H1 (cell line): ENCODE data around the gene STK32C. TPM values are rescaled to one million over a fixed set of nuclear protein-coding genes. Genes with fewer than 3 reads are reported as not detected.

Experiments used
- CTCF ChIA-PET: fragments of 300-600 bp; sonication (Branson Sonifier 250); formaldehyde crosslinking; loops from one replicate; lab custom pipeline; 2021; ENCODE audit not compliant: partially characterized antibody; lab: Charles Lee
- POLR2A ChIA-PET: fragments of 300-600 bp; sonication (Branson Sonifier 250); formaldehyde crosslinking; loops from one replicate; lab custom pipeline; 2021; ENCODE audit warnings: inconsistent platforms; ENCODE audit not compliant: partially characterized antibody; lab: Charles Lee
- DNase-seq, 2 experiments: peaks; one replicate each; pipeline versions ENCODE4 v3.0.0 to v3.0.0-alpha.2; 2010 to 2022; ENCODE audit warnings: low spot score in 2 of 2, low read depth in 1 of 2, mixed read lengths in 1 of 2
- FAIRE-seq: peaks from 2 replicates; lab custom pipeline; 2011; peaks lifted over from hg19 to GRCh38; lab: Jason Lieb, UNC
- H2AFZ ChIP-seq: 2 replicates; pipeline ENCODE4 v1.8.1; 2012; ENCODE audit warnings: low read length, inconsistent platforms
- H2AK5ac ChIP-seq: 2 replicates; pipeline ENCODE4 v1.6.1; 2013; ENCODE audit warnings: low read depth, low read length
- H2BK120ac ChIP-seq: replicated peaks from 2 replicates; pipeline ENCODE3; 2013; ENCODE audit warnings: low read depth, low read length, inconsistent platforms
- H2BK12ac ChIP-seq: 2 replicates; pipeline ENCODE4 v1.6.1; 2013; ENCODE audit warnings: low read depth, low read length
- H2BK15ac ChIP-seq: 2 replicates; pipeline ENCODE4 v1.6.1; 2013; ENCODE audit warnings: low read length
- H2BK20ac ChIP-seq: 2 replicates; pipeline ENCODE4 v1.6.1; 2013; ENCODE audit warnings: low read length
- H2BK5ac ChIP-seq: 2 replicates; pipeline ENCODE4 v1.6.1; 2013; ENCODE audit warnings: low read depth, low read length
- H3K14ac ChIP-seq: 2 replicates; pipeline ENCODE4 v1.6.1; 2013; ENCODE audit warnings: inconsistent platforms; ENCODE audit not compliant: insufficient read length
- H3K18ac ChIP-seq: 2 replicates; pipeline ENCODE4 v1.6.1; 2013; ENCODE audit warnings: low read length; ENCODE audit errors: extremely low read depth
- H3K23ac ChIP-seq: 2 replicates; pipeline ENCODE4 v1.6.1; 2013; ENCODE audit warnings: inconsistent platforms; ENCODE audit not compliant: insufficient read length
- H3K23me2 ChIP-seq: 2 replicates; pipeline ENCODE4 v1.6.1; 2013; ENCODE audit warnings: low read depth, low read length
- H3K27ac ChIP-seq: 2 replicates; pipeline ENCODE4 v1.6.1; 2011; ENCODE audit warnings: low read depth, low read length, inconsistent platforms
- H3K27me3 ChIP-seq, 4 experiments: replicated peaks in 1 of 4; 1 replicate in 1 of 4; 2 replicates in 3 of 4; pipeline versions ENCODE4 v1.6.1 to v1.8.1; 2011 to 2013; ENCODE audit warnings: low read length in 3 of 4, mild to moderate bottlenecking in 3 of 4, inconsistent platforms in 2 of 4, mixed read lengths in 2 of 4, moderate library complexity in 1 of 4; ENCODE audit not compliant: control insufficient read depth in 3 of 4, insufficient read depth in 3 of 4; ENCODE audit errors: extremely low read depth in 1 of 4
- H3K36me3 ChIP-seq, 4 experiments: 2 replicates each; pipeline versions ENCODE4 v1.6.1 to v1.8.1; 2011 to 2013; ENCODE audit warnings: mild to moderate bottlenecking in 4 of 4, low read length in 3 of 4, moderate library complexity in 2 of 4, control low read depth in 1 of 4, inconsistent platforms in 1 of 4; ENCODE audit not compliant: insufficient read depth in 4 of 4, control insufficient read depth in 2 of 4
- H3K4ac ChIP-seq: replicated peaks from 2 replicates; pipeline ENCODE3; 2013; ENCODE audit warnings: low read length, low read depth, mixed read lengths, inconsistent platforms; ENCODE audit not compliant: insufficient read length
- H3K4me1 ChIP-seq, 4 experiments: replicated peaks in 1 of 4; 1 replicate in 1 of 4; 2 replicates in 3 of 4; pipeline versions ENCODE4 v1.6.1 to v1.8.1; 2011 to 2013; ENCODE audit warnings: low read length in 3 of 4, inconsistent platforms in 2 of 4, mixed read lengths in 1 of 4; ENCODE audit not compliant: insufficient read depth in 4 of 4, control insufficient read depth in 3 of 4
- H3K4me2 ChIP-seq, 2 experiments: 2 replicates each; pipeline versions ENCODE4 v1.6.1 to v1.8.1; 2011 to 2013; ENCODE audit warnings: low read depth in 2 of 2, low read length in 2 of 2, control low read depth in 1 of 2, inconsistent platforms in 1 of 2, mild to moderate bottlenecking in 1 of 2; ENCODE audit not compliant: insufficient read depth in 1 of 2
- H3K4me3 ChIP-seq, 4 experiments: fragments of 200-600, 300-600 bp in 1 of 4; sonication (generic), shearing (Covaris generic), sonication (Bioruptor Twin) in 1 of 4; 2 replicates each; pipeline versions ENCODE4 v1.5.1 to v1.8.1; 2011 to 2016; ENCODE audit warnings: low read length in 4 of 4, low read depth in 3 of 4, control low read depth in 2 of 4, inconsistent platforms in 2 of 4, mild to moderate bottlenecking in 2 of 4, mixed read lengths in 1 of 4, moderate library complexity in 1 of 4; ENCODE audit not compliant: insufficient read depth in 2 of 4; ENCODE audit errors: extremely low read depth in 1 of 4
- H3K56ac ChIP-seq: replicated peaks from 2 replicates; pipeline ENCODE3; 2013; ENCODE audit warnings: low read depth, mild to moderate bottlenecking, mixed read lengths, low read length, inconsistent platforms; ENCODE audit not compliant: insufficient read length
- H3K79me1 ChIP-seq: 2 replicates; pipeline ENCODE4 v1.6.1; 2013; ENCODE audit warnings: low read depth, low read length, control low read depth
- H3K79me2 ChIP-seq, 2 experiments: 2 replicates each; pipeline versions ENCODE4 v1.6.1 to v1.8.1; 2012 to 2013; ENCODE audit warnings: low read length in 2 of 2, mild to moderate bottlenecking in 2 of 2, inconsistent platforms in 1 of 2; ENCODE audit not compliant: insufficient read depth in 2 of 2, control insufficient read depth in 1 of 2
- H3K9ac ChIP-seq, 4 experiments: replicated peaks in 1 of 4; 1 replicate in 1 of 4; 2 replicates in 3 of 4; pipeline versions ENCODE4 v1.6.1 to v1.8.1; 2011 to 2013; ENCODE audit warnings: low read depth in 3 of 4, low read length in 3 of 4, control low read depth in 2 of 4, mild to moderate bottlenecking in 2 of 4, moderate library complexity in 2 of 4, inconsistent platforms in 1 of 4; ENCODE audit errors: extremely low read depth in 1 of 4
- H3K9me3 ChIP-seq, 2 experiments: 2 replicates each; pipeline versions ENCODE4 v1.6.1 to v1.8.1; 2012 to 2013; ENCODE audit warnings: mild to moderate bottlenecking in 2 of 2, moderate library complexity in 2 of 2, control low read depth in 1 of 2, inconsistent platforms in 1 of 2, low read depth in 1 of 2, low read length in 1 of 2, mixed read lengths in 1 of 2; ENCODE audit not compliant: insufficient read depth in 2 of 2
- H4K20me1 ChIP-seq, 2 experiments: replicated peaks in 1 of 2; 2 replicates each; pipeline versions ENCODE3 to v1.8.1; 2011 to 2013; ENCODE audit warnings: inconsistent platforms in 2 of 2, low read length in 2 of 2, mild to moderate bottlenecking in 1 of 2; ENCODE audit not compliant: insufficient read depth in 2 of 2, control insufficient read depth in 1 of 2
- H4K5ac ChIP-seq: 2 replicates; pipeline ENCODE4 v1.6.1; 2013; ENCODE audit warnings: low read length, low read depth, mixed read lengths, inconsistent platforms; ENCODE audit not compliant: insufficient read length
- H4K8ac ChIP-seq: 2 replicates; pipeline ENCODE4 v1.8.0; 2013; ENCODE audit warnings: mild to moderate bottlenecking, moderate library complexity, low read length, inconsistent platforms; ENCODE audit not compliant: insufficient read depth; ENCODE audit errors: extremely low read depth
- H4K91ac ChIP-seq: replicated peaks from 2 replicates; pipeline ENCODE3; 2013; ENCODE audit warnings: low read length, mixed read lengths, inconsistent platforms; ENCODE audit not compliant: insufficient read length
- ATF2 ChIP-seq: IDR thresholded peaks from 2 replicates; pipeline ENCODE4 v1.6.1; 2012; ENCODE audit warnings: low read length, inconsistent platforms
- whole genome bisulfite sequencing, 2 experiments: shearing (Covaris generic) in 1 of 2; methylation state at CpG; one replicate each; pipeline versions ENCODE4 v1.1.6 to v1.1.7; 2013 to 2015; ENCODE audit warnings: low lambda C conversion rate in 2 of 2, mixed read lengths in 2 of 2, inconsistent platforms in 1 of 2, low coverage in 1 of 2, missing lambda C conversion rate in 1 of 2; ENCODE audit not compliant: insufficient replicate concordance in 2 of 2, insufficient coverage in 1 of 2, insufficient read length in 1 of 2; ENCODE audit errors: extremely low coverage in 1 of 2, missing lambda C conversion rate in 1 of 2; 5-methylcytosine and 5-hydroxymethylcytosine counted together
- polyA plus RNA-seq, 7 experiments: library from polyadenylated mRNA; depleted of rRNA in 3 of 7; stranded (reverse) in 5 of 7; unstranded in 2 of 7; fragments of >200 nt in 5 of 7; fragments of 200-250 nt in 2 of 7; gene quantifications; 1 replicate in 5 of 7; 2 replicates in 1 of 7; 4 replicates in 1 of 7; pipeline versions ENCODE4 v1.2.1 to v1.2.3, GENCODE V29; 2011 to 2013; ENCODE audit warnings: missing spikeins in 2 of 7, mixed read lengths in 2 of 7
- total RNA-seq: library from RNA; stranded (reverse); fragmentation: NEBNext Ultra II Directional; extraction: Animal tissue kit (Norgen Biotek cat#: 25700); gene quantifications from 2 replicates; pipeline ENCODE4 v1.2.1, GENCODE V29; 2021

Gene STK32C
- total and polyA plus RNA-seq, 2 of the 8 experiments (the other 6 are each of a cell fraction or from before 2014, with no cell fraction given): 10.6 to 15.6 TPM

- H4K20me1 ChIP-seq: peaks cover 2 to 3% of the 10 kb centered on the region in 2 experiments
- no peak overlapping the region for H3K56ac ChIP-seq
- TF ChIP-seq ATF2: no peak
- H3K9ac ChIP-seq: no peak overlapping the region
- H3K9me3 ChIP-seq: no peaks in the 10 kb centered on the region
- no peak overlapping the region for H2BK12ac ChIP-seq
- H3K4me2 ChIP-seq: no peak overlapping the region
- H2AFZ ChIP-seq: no peak overlapping the region
- H2AK5ac ChIP-seq: no peak overlapping the region
- no peaks in the 10 kb centered on the region for H3K27me3 ChIP-seq
- no peak overlapping the region for H4K91ac ChIP-seq
- DNase-seq (no peak), FAIRE-seq (no peak)
- H4K5ac ChIP-seq: no peak overlapping the region
- no peak overlapping the region for H3K23ac ChIP-seq
- H3K23me2 ChIP-seq: no peaks in the 10 kb centered on the region
- no peak overlapping the region for H3K18ac ChIP-seq
- H2BK15ac ChIP-seq: no peak overlapping the region
- H4K8ac ChIP-seq: no peak overlapping the region
- H3K27ac ChIP-seq: no peak overlapping the region
- no peak overlapping the region for H3K14ac ChIP-seq
- no peaks in the 10 kb centered on the region for H3K79me1 ChIP-seq
- no peaks in the 10 kb centered on the region for H3K36me3 ChIP-seq
- WGBS, 2 experiments: 91% methylated on average over 13 of the region's 17 CpGs; no CpG with 5 or more reads in 1 of the 2 experiments
- no peak overlapping the region for H2BK5ac ChIP-seq
- no peak overlapping the region for H3K4me3 ChIP-seq
- H2BK120ac ChIP-seq: no peak overlapping the region
- H2BK20ac ChIP-seq: no peak overlapping the region
- H3K4ac ChIP-seq: no peak overlapping the region
- ChIA-PET CTCF (interaction anchor here (1.7 kb wide), 1 partner anchor 140 kb away, joined by 3 read pairs; no protein-coding TSS in a partner anchor), POLR2A (no interaction called here)
- H3K79me2 ChIP-seq: no peaks in the 10 kb centered on the region
- H3K4me1 ChIP-seq: no peaks in the 10 kb centered on the region
These were observed 99.2 kb downstream of the STK32C start for GRCh38 chr10:132208462-132209050.
